IMR-90 (cell line): ENCODE measurements around the gene DYRK1A. TPM values are rescaled to one million over a fixed set of nuclear protein-coding genes. Genes with fewer than 3 reads are reported as not detected.

Source experiments
- ATAC-seq: fragments of 200-7000 bp; cut with Tn5 transposase; 2 replicates; pipeline ENCODE4 v1.9.1; 2020; ENCODE audit warnings: low read depth, mild to moderate bottlenecking, moderate library complexity
- BruUV-seq: library from RNA; stranded (reverse); fragments of 400-500 nt; replicated peaks from 2 replicates; lab custom pipeline; 2021; lab: Mats Ljungman, UMichigan
- CTCF ChIA-PET: fragments of 300-600 bp; formaldehyde crosslinking; extraction: SDS; loops from one replicate; lab custom pipeline; 2021; ENCODE audit warnings: antibody characterized with exemption; lab: Yijun Ruan, JAX
- POLR2A ChIA-PET: fragments of 300-600 bp; sonication (Branson Sonifier 250); formaldehyde crosslinking; loops from one replicate; lab custom pipeline; 2022; ENCODE audit warnings: antibody characterized with exemption; ENCODE audit not compliant: unreplicated experiment; lab: Charles Lee
- DNase-seq: peaks from one replicate; pipeline ENCODE4 v3.0.0; 2013
- H2AFZ ChIP-seq: replicated peaks from 2 replicates; pipeline ENCODE3; 2013; ENCODE audit warnings: low read length, mild to moderate bottlenecking; ENCODE audit not compliant: poor library complexity
- H2AK5ac ChIP-seq: 2 replicates; pipeline ENCODE4 v1.6.1; 2013; ENCODE audit warnings: low read depth, low read length, inconsistent platforms
- H2AK9ac ChIP-seq: replicated peaks from 2 replicates; pipeline ENCODE3; 2013; ENCODE audit warnings: mild to moderate bottlenecking, low read depth, low read length, moderate library complexity; ENCODE audit not compliant: poor library complexity
- H2BK120ac ChIP-seq: 2 replicates; pipeline ENCODE4 v1.6.1; 2013; ENCODE audit warnings: low read depth, low read length, inconsistent platforms
- H2BK15ac ChIP-seq: 3 replicates; pipeline ENCODE4 v1.6.1; 2013; ENCODE audit warnings: low read depth, low read length, inconsistent platforms
- H2BK20ac ChIP-seq: 2 replicates; pipeline ENCODE4 v1.6.1; 2013; ENCODE audit warnings: low read depth, mild to moderate bottlenecking, inconsistent platforms, low read length, moderate library complexity
- H2BK5ac ChIP-seq: 2 replicates; pipeline ENCODE4 v1.6.1; 2013; ENCODE audit warnings: mild to moderate bottlenecking, low read depth, low read length, inconsistent platforms; ENCODE audit not compliant: poor library complexity, severe bottlenecking
- H3K14ac ChIP-seq: replicated peaks from 2 replicates; pipeline ENCODE4 v1.6.1; 2013; ENCODE audit warnings: low read depth, low read length, inconsistent platforms
- H3K18ac ChIP-seq: 2 replicates; pipeline ENCODE4 v1.6.1; 2013; ENCODE audit warnings: low read depth, low read length, control low read depth
- H3K23ac ChIP-seq: 2 replicates; pipeline ENCODE4 v1.6.1; 2013; ENCODE audit warnings: low read depth, low read length, inconsistent platforms
- H3K27ac ChIP-seq: 2 replicates; pipeline ENCODE4 v1.5.1; 2013; ENCODE audit warnings: mild to moderate bottlenecking, control low read depth, low read length; ENCODE audit not compliant: insufficient read depth
- H3K27me3 ChIP-seq: 2 replicates; pipeline ENCODE4 v1.6.1; 2013; ENCODE audit warnings: low read length; ENCODE audit not compliant: control insufficient read depth, insufficient read depth
- H3K36me3 ChIP-seq: 2 replicates; pipeline ENCODE4 v1.6.1; 2013; ENCODE audit warnings: low read length, mixed read lengths; ENCODE audit not compliant: control insufficient read depth, insufficient read depth
- H3K4ac ChIP-seq: 2 replicates; pipeline ENCODE4 v1.6.1; 2013; ENCODE audit warnings: low read depth, low read length, inconsistent platforms
- H3K4me1 ChIP-seq: 2 replicates; pipeline ENCODE4 v1.6.1; 2013; ENCODE audit warnings: low read length, mixed read lengths; ENCODE audit not compliant: control insufficient read depth, insufficient read depth
- H3K4me2 ChIP-seq: 2 replicates; pipeline ENCODE4 v1.6.1; 2013; ENCODE audit warnings: low read depth, mild to moderate bottlenecking, control low read depth, low read length, moderate library complexity
- H3K4me3 ChIP-seq: 2 replicates; pipeline ENCODE4 v1.5.1; 2013; ENCODE audit warnings: low read depth, mild to moderate bottlenecking, control low read depth, low read length, moderate library complexity; ENCODE audit not compliant: insufficient read depth
- H3K56ac ChIP-seq: 2 replicates; pipeline ENCODE4 v1.6.1; 2013; ENCODE audit warnings: low read length, inconsistent platforms; ENCODE audit not compliant: insufficient read depth; ENCODE audit errors: extremely low read depth
- H3K79me1 ChIP-seq, 2 experiments: 2 replicates each; pipeline ENCODE4 v1.6.1; 2013; ENCODE audit warnings: low read length in 2 of 2, inconsistent platforms in 1 of 2, low read depth in 1 of 2
- H3K9ac ChIP-seq: 2 replicates; pipeline ENCODE4 v1.6.1; 2013; ENCODE audit warnings: low read depth, low read length, control low read depth
- H3K9me1 ChIP-seq: 2 replicates; pipeline ENCODE4 v1.6.1; 2013; ENCODE audit warnings: low read length, inconsistent platforms; ENCODE audit not compliant: insufficient read depth
- H3K9me3 ChIP-seq: 2 replicates; pipeline ENCODE4 v1.6.1; 2013; ENCODE audit warnings: low read length; ENCODE audit not compliant: control insufficient read depth, insufficient read depth
- H4K20me1 ChIP-seq: 2 replicates; pipeline ENCODE4 v1.6.1; 2013; ENCODE audit warnings: low read length, inconsistent platforms; ENCODE audit not compliant: insufficient read depth
- H4K5ac ChIP-seq: 2 replicates; pipeline ENCODE4 v1.6.1; 2013; ENCODE audit warnings: mild to moderate bottlenecking, low read depth, low read length, control low read depth
- H4K8ac ChIP-seq, 2 experiments: 2 replicates each; pipeline ENCODE4 v1.6.1; 2013; ENCODE audit warnings: low read depth in 2 of 2, low read length in 2 of 2, control low read depth in 1 of 2, inconsistent platforms in 1 of 2
- H4K91ac ChIP-seq: 2 replicates; pipeline ENCODE4 v1.6.1; 2013; ENCODE audit warnings: low read depth, low read length, inconsistent platforms; ENCODE audit not compliant: insufficient read depth
- BHLHE40 ChIP-seq: fragments of 150-350 bp; IDR thresholded peaks from 2 replicates; pipeline ENCODE4 v1.6.1; 2016; ENCODE audit warnings: mild to moderate bottlenecking, low read depth, low read length
- CEBPB ChIP-seq: IDR thresholded peaks from 2 replicates; pipeline ENCODE4 v1.6.1; 2012; ENCODE audit warnings: low read depth, low read length, improper control_type of control experiment
- CTCF ChIP-seq: conservative IDR thresholded peaks from 2 replicates; pipeline ENCODE4 v1.5.1; 2012; ENCODE audit warnings: mild to moderate bottlenecking, low read depth, low read length, improper control_type of control experiment
- FOS ChIP-seq: fragments of 150-350 bp; IDR thresholded peaks from 2 replicates; pipeline ENCODE4 v1.6.1; 2016; ENCODE audit warnings: low read depth, low read length
- MAFK ChIP-seq: IDR thresholded peaks from 2 replicates; pipeline ENCODE4 v1.6.1; 2012; ENCODE audit warnings: low read depth, low read length, improper control_type of control experiment
- MAZ ChIP-seq: IDR thresholded peaks from 2 replicates; pipeline ENCODE4 v1.6.1; 2012; ENCODE audit warnings: low read depth, mild to moderate bottlenecking, low read length, improper control_type of control experiment, moderate library complexity, borderline replicate concordance
- RCOR1 ChIP-seq: IDR thresholded peaks from 2 replicates; pipeline ENCODE4 v1.6.1; 2012; ENCODE audit warnings: mild to moderate bottlenecking, low read length, improper control_type of control experiment; ENCODE audit not compliant: insufficient replicate concordance
- RFX5 ChIP-seq: IDR thresholded peaks from 2 replicates; pipeline ENCODE4 v1.8.0; 2012; ENCODE audit warnings: low read depth, mild to moderate bottlenecking, low read length, moderate library complexity
- WGBS, 2 experiments: methylation state at CpG; one replicate each; pipeline versions ENCODE4 v1.1.5 to v1.1.7; 2013; ENCODE audit warnings: missing lambda C conversion rate in 2 of 2; ENCODE audit not compliant: insufficient read length in 1 of 2; ENCODE audit errors: extremely low coverage in 2 of 2; 5-methylcytosine and 5-hydroxymethylcytosine counted together
- dilution Hi-C: fragments of 300-500 bp; cut with HindIII; formaldehyde crosslinking; loops from one replicate; pipeline ENCODE4 v1.14.3; 2018; ENCODE audit warnings: low sequenced_read_pairs; ENCODE audit not compliant: unreplicated experiment
- in situ Hi-C: fragments of 300-500 bp; cut with MboI; formaldehyde crosslinking; loops from 3 replicates; pipeline ENCODE4 v1.14.3; 2019; ENCODE audit warnings: low sequenced_read_pairs, inconsistent platforms, mixed read lengths
- intact Hi-C: fragments of 100-400 bp; cut with micrococcal nuclease; formaldehyde crosslinking; loops from 2 replicates; pipeline ENCODE4 v1.10.0; 2022
- polyA plus RNA-seq, 3 experiments: library from polyadenylated mRNA; depleted of rRNA; stranded (reverse); fragments of >200 nt; gene quantifications; 2 replicates each; pipeline ENCODE4 v1.2.3, GENCODE V29; 2012; ENCODE audit warnings: low replicate concordance in 1 of 3
- total RNA-seq: library from RNA; depleted of rRNA; stranded (reverse); fragments of >200 nt; gene quantifications from 2 replicates; pipeline ENCODE4 v1.2.3, GENCODE V29; 2012

Gene DYRK1A
- total and polyA plus RNA-seq, 2 of the 4 experiments (the other 2 are of a cell fraction) = 18.6 to 50.5 TPM

GRCh38 chr21:37452227-37452626 is 85.7 kb downstream of the DYRK1A start:
- Histone ChIP-seq H3K4me2 (peak overlapping the region; percentile 38), H3K56ac (no peak overlapping the region), H3K27ac (no peak overlapping the region), H3K4me1 (peaks cover 15% of the 10 kb centered on the region), H3K4ac (no peak overlapping the region), H2BK15ac (no peak overlapping the region), H2BK120ac (no peak overlapping the region), H2AFZ (no peak overlapping the region), H3K18ac (no peak overlapping the region), H3K36me3 (no peaks in the 10 kb centered on the region), H3K4me3 (no peak overlapping the region), H2AK9ac (no peak overlapping the region), H4K5ac (no peak overlapping the region), H4K20me1 (peaks cover 78% of the 10 kb centered on the region), H3K79me1 (peaks cover 53 to 86% of the 10 kb centered on the region in 2 experiments), H2AK5ac (no peak overlapping the region), H3K27me3 (no peaks in the 10 kb centered on the region), H2BK5ac (no peak overlapping the region), H3K9ac (no peak overlapping the region), H4K91ac (no peak overlapping the region), H2BK20ac (no peak overlapping the region), H4K8ac (no peak overlapping the region), H3K23ac (0 out of 2 replicates have a peak overlapping the region, but pooled peaks have one; percentile 3), H3K9me1 (peaks cover 42% of the 10 kb centered on the region), H3K14ac (0 out of 2 replicates have a peak overlapping the region, but pooled peaks have one; percentile 20), H3K9me3 (no peaks in the 10 kb centered on the region)
- in situ Hi-C loops = loop anchor here (25.0 kb wide), 1 partner anchor 190 kb away; the partner anchor contains the start of gene VPS26C
- no CpG with 5 or more reads among the region's 4 CpGs for WGBS, 2 experiments
- intact Hi-C loops = loop anchor here (5.0 to 10.0 kb wide), 2 partner anchors 35 to 813 kb away; no protein-coding TSS in a partner anchor
- no TSS peak for BruUV-seq
- ChIA-PET CTCF (interaction anchor here (0.6 to 0.7 kb wide), 2 partner anchors 11 to 106 kb away, joined by 3 to 4 read pairs; no protein-coding TSS in a partner anchor), POLR2A (no interaction called here)
- DNase-seq = peak; percentile 94
- dilution Hi-C loops = no loop called here
- TF ChIP-seq FOS (peak; percentile 60; the same call in 1 of the 2 replicates), CTCF (no peak), MAZ (no peak), RCOR1 (peak; percentile 42), BHLHE40 (no peak), MAFK (no peak), RFX5 (no peak), CEBPB (no peak)
- peak; percentile 81 for ATAC-seq
